Fibroblast of villous mesenchyme (primary cell): Measurements from ENCODE around the gene NCOA4. TPM values are rescaled to one million over a fixed set of nuclear protein-coding genes. Genes with fewer than 3 reads are reported as not detected.
A peak's percentile ranks its signal among the peaks of the same experiment; 100 is the strongest.

ENCODE experiments used
- DNase-seq: peaks from one replicate; pipeline ENCODE4 v3.0.0-alpha.2; 2010; ENCODE audit warnings: low read depth
- H3K4me3 ChIP-seq: 2 replicates; pipeline ENCODE4 v1.5.1; 2011; ENCODE audit warnings: low read depth, mild to moderate bottlenecking, low read length
- total RNA-seq: library from RNA; depleted of rRNA; stranded (reverse); fragments of >200 nt; gene quantifications from 2 replicates; pipeline ENCODE4 v1.2.3, GENCODE V29; 2012
- TF ChIP-seq, protein P1 (sequence below): IDR thresholded peaks from 2 replicates; pipeline ENCODE4 v1.5.1; 2012; ENCODE audit warnings: low read depth, mild to moderate bottlenecking, low read length; ENCODE audit not compliant: insufficient read depth

NCOA4 gene
- total RNA-seq, 1 donor, result 256 TPM

DNA sequence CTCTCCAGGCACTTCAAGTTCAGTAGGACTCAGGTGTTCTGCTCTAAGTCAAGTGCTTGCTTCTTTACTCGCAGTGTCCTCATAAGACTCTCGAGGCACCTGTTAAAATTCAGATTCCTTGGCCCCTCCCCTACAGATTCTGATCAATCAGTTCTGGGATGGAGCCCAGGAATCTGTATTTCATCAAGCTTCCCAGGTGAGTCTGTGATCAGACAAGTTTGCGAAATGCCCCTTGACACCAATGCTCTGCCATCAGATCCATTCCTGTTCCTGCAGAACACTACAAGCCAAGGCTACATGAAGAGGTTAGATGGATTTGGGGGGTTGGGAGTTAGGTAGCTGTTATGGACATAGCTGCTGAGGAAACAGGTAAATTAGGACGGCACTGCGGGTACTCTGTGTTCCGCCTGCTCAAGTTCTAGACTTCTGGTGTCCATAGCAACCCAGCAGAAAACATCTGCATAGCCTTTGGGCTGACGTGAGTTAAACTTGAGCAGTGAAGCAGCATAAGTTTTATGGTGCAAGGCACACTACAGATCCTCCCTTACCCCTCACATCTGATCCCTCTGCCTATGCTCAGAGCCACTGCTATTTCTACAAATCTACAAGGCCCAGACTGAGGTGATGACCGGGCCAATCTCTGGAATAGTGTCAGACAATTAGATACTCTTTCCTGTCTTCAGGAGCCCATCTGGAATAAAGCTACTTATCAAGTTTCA lies 6.8 kb upstream of the NCOA4 start:
- DNase-seq, result no peak
- H3K4me3 ChIP-seq, result no peak overlapping the region
- TF ChIP-seq, protein P1, sequence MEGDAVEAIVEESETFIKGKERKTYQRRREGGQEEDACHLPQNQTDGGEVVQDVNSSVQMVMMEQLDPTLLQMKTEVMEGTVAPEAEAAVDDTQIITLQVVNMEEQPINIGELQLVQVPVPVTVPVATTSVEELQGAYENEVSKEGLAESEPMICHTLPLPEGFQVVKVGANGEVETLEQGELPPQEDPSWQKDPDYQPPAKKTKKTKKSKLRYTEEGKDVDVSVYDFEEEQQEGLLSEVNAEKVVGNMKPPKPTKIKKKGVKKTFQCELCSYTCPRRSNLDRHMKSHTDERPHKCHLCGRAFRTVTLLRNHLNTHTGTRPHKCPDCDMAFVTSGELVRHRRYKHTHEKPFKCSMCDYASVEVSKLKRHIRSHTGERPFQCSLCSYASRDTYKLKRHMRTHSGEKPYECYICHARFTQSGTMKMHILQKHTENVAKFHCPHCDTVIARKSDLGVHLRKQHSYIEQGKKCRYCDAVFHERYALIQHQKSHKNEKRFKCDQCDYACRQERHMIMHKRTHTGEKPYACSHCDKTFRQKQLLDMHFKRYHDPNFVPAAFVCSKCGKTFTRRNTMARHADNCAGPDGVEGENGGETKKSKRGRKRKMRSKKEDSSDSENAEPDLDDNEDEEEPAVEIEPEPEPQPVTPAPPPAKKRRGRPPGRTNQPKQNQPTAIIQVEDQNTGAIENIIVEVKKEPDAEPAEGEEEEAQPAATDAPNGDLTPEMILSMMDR, result no peak

DNA sequence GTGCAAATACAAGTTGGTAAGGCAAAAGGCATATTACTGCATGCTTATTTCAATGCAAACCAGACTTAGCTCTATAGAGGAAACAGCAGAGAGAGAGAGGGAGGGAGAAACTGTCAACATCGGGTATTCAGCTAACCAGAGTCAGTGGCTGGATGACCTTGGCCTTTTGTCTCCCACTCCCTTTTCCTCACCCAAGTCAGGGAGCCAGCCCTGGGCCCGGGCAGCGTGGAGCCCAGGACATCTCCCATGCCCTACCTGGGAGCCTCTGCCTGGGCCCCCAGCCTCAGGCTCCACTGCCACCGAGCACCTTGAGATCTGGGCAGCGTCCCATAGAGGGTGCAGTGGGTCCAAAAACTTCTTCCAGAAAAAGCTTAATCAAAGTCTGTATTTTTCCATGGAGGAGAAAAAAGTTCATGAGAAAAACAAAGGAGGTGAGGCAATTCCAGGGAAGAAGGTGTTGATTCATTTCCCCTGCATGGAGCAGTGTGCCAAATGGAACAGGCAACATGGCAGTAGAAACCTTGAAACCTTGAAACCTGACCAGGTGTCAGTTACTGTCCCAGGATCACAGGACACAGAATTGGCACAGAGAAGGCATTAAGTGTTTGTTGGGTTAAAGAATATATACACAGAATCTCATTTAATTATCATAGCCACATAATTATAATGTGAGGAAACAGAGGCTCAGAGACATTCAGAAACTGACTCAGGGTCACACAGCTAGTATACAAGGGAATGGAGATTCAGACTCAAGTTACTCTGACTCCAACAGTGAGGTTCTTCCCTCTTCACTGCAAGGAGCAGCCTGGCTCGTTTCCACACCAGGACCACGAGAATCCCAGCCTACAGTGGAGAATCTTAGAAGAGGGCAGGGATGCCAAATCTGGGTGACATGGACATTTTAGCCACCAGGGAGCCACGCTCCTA lies 5.8 kb upstream of the NCOA4 start:
- TF ChIP-seq, protein P1, result peak; percentile 32
- peak; percentile 50 for DNase-seq
- no peak overlapping the region for H3K4me3 ChIP-seq

DNA sequence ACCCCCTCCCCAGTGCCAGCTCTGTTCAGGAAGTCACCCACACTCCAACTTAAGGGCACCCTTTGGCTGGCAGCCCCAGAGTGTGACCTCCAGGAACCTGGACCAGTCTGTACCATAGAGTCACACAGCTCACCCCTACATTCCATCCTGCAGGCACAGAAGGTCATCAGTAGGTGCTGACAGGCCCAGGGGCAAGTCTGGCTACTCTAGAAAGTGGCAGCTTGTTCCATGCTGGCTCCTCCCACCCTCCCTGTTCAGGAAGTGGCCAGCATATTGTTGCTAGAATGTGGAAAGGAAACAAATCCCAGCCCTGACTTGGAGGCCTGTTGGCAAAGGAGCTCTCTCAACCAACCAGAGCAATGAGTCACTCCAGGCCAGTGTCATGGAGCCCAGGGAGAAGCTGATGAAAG lies 3.2 kb upstream of the NCOA4 start:
- DNase-seq, result peak; percentile 68
- TF ChIP-seq, protein P1, result no peak
- no peak overlapping the region for H3K4me3 ChIP-seq

DNA sequence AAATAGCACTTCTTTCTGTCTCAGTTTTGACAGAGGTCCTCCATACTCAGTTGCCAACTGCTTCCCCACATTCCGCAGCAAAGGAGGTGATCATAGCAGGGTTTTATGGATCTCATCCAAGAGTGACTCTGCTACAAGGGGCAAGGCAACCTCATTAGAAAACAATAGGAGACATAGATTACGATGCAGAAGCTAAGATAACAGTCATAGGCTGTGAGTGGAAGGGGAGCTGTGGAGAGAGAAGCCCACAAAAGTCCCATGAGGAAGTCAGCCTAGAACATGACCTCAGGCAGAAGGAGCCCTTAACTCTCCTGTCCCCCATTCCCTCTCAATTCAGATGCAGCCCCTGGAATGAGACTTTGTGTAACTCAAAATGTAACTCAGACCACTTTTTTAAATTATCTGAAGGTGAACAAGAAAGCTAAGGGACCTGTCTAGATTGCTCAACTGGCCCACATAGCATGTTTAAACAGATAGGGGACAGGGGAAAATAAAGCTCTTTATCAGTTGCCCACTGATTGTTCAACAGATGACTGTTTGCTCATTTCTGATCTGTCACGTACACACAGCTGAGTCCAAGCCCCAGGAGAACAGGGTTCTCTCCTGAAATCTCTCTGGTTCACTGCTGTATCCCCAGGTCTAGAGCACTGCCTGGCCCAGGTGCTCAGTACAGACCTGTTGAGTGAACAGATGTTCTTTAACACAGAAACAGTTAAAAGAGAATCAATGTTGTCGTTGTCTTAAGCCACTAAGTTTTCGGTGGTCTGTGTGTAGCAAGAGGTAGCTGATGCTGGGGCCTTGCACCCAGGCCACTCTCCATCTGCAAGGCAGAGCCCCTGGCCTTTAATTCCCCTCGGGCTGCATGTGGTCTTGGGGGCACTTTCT lies 1.5 kb upstream of the NCOA4 start:
- H3K4me3 ChIP-seq, result no peak overlapping the region
- TF ChIP-seq, protein P1, result no peak
- DNase-seq, result no peak

DNA sequence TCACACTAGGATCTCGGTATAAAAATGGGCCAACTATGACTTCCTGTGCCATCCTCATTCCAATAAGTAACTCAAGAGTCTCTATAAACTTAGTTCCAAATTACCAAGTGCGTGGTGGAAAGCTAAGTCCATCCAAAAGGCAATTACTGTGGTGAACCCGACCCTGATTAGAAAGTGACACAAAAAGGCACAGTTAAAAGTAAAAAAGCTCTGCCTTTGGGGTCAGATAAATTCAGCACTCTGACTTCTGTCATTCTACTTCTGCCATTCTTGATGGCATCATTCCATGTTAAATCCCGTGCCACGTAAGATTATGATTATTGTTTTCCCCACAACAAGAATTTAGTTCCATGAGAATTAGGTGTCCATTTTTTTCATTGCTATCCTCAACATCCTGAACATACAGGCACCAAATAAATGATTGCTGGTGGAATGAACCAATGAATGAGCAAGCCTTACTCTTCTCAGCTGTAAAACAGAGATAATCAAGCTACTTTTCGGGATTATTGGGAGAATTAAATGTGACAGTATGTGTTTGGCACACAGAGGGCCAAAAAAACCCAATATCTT lies 877 bp downstream of the NCOA4 start:
- DNase-seq, result no peak
- TF ChIP-seq, protein P1, result no peak
- peak overlapping the region; percentile 89 for H3K4me3 ChIP-seq

DNA sequence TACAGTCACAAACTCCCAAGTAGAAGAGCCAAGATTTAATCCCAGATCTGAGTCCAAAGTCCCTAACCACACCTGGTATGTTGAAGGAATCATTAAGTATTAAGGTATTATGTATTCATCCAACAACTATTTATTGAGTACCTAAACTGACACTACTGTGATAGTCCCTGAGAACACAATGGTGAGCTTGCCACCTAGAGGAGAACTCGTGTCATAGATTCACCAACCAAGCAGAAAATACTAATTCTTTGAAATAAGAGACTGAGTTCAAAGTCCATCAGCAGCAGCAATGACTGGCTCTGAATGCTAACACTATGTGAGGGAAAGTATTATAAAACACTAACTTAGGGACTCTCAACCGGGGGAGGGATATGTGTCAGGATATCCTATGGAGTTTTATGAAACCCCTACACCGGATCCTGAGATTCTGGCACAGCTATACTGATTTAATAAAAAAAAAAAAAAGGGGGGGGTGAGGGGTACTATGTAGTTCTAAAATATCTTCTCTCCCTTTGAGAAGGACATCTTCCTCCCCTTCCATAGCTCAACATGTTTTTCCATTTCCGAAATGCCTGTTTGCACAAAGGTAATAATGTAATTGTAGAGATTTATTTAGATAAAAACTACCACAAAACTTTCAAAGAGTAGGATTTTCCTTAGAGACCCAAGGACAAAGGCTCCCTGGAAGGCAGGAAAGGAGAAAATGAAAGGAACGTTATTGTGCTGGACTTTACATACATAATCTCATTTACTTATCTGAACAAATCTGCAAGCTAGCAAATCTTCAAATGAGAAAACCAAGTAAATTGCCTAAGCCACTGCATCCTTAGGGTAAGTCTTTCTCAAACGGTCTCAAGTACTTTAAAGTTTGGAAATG lies 1.6 kb downstream of the NCOA4 start:
- TF ChIP-seq, protein P1, result peak; percentile 79
- peak overlapping the region; percentile 89 for H3K4me3 ChIP-seq
- peak; percentile 78 for DNase-seq
